Fibroblast of pulmonary artery (primary cell): Measurements from ENCODE around the gene CELSR1.

Experiments
- DNase-seq: peaks from one replicate; pipeline ENCODE4 v3.0.0-alpha.2; 2010; ENCODE audit warnings: low read depth
- H3K4me3 ChIP-seq: replicated peaks from 2 replicates; pipeline ENCODE4 v1.5.1; 2011; ENCODE audit warnings: low read depth, mild to moderate bottlenecking, control low read depth, low read length, moderate library complexity
- TF ChIP-seq, protein P1 (sequence below): IDR thresholded peaks from 2 replicates; pipeline ENCODE4 v1.5.1; 2011; ENCODE audit warnings: mild to moderate bottlenecking, control low read depth, low read length, inconsistent platforms; ENCODE audit errors: missing control alignments

CELSR1 gene

DNA sequence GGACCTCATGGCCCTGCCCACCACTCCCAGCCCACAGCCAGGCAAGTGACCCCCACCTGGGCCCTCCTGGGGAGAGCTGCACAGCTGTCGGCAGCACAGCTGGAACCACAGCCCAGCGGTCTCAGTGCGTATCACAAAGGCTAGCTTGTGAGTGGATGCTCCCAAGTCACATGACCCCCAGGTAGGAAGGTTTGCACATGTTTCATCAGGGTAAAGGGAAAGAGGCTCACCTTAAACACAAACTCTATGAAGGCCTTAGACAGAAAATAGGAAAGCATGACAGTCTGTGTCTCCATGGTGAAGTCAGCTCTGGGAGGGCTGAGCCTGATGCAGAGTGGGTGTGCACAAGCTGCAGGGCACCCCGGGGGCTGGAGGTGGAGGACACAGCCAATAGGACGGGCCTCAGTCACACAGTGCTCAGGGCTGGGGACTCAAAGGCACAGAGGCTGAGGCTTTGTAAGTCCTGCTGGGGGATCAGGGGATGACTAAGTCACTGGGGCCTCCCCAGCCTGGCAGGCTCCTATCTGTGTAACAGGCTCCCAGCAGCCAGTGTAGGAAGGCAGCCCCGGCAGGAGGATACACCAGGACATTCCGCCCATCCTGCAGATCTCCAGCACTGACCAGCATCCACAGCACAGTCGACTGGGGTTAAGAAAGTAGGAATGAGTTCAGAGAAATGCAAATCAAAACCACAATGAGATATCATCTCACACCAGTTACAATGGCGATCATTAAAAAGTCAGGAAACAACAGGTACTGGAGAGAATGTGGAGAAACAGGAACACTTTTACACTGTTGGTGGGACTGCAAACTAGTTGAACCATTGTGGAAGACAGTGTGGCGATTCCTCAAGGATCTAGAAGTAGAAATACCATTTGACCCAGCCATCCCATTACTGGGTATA, 22.0 kb downstream of the CELSR1 start:
- H3K4me3 ChIP-seq: no peak overlapping the region
- peak; percentile 19 for DNase-seq
- TF ChIP-seq, protein P1, sequence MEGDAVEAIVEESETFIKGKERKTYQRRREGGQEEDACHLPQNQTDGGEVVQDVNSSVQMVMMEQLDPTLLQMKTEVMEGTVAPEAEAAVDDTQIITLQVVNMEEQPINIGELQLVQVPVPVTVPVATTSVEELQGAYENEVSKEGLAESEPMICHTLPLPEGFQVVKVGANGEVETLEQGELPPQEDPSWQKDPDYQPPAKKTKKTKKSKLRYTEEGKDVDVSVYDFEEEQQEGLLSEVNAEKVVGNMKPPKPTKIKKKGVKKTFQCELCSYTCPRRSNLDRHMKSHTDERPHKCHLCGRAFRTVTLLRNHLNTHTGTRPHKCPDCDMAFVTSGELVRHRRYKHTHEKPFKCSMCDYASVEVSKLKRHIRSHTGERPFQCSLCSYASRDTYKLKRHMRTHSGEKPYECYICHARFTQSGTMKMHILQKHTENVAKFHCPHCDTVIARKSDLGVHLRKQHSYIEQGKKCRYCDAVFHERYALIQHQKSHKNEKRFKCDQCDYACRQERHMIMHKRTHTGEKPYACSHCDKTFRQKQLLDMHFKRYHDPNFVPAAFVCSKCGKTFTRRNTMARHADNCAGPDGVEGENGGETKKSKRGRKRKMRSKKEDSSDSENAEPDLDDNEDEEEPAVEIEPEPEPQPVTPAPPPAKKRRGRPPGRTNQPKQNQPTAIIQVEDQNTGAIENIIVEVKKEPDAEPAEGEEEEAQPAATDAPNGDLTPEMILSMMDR: no peak

DNA sequence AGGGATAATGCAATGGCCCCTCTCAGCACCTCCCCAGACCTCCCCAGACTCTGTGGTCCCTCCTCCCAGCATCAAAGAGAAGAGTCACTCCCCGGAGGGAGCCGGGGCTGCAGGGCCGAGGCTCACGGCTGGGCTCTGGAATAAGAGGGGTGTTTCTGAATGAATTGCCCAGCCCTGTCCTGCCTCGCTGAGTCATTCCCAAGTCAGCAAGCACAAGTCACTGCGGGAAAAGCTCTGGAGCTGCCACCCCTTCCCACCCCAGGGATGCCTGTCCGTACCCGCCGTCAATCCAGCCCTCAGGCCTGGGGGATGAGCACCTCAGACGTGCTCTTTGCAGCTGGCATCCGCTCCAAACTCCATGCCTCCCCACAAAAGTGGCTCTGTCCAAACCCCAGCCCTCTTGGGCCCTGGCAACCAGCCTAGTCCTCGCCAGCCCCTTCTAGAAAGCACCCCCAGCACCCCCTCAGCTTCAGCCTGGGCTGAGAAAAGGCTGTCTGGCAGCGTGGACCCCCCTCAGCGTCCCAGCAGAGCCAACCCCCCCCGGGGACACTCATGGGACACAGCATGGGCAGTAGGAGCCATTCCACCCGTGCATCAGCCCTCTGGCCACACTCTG, 22.7 kb downstream of the CELSR1 start:
- TF ChIP-seq, protein P1: no peak
- H3K4me3 ChIP-seq: no peak overlapping the region
- DNase-seq: peak; percentile 30

DNA sequence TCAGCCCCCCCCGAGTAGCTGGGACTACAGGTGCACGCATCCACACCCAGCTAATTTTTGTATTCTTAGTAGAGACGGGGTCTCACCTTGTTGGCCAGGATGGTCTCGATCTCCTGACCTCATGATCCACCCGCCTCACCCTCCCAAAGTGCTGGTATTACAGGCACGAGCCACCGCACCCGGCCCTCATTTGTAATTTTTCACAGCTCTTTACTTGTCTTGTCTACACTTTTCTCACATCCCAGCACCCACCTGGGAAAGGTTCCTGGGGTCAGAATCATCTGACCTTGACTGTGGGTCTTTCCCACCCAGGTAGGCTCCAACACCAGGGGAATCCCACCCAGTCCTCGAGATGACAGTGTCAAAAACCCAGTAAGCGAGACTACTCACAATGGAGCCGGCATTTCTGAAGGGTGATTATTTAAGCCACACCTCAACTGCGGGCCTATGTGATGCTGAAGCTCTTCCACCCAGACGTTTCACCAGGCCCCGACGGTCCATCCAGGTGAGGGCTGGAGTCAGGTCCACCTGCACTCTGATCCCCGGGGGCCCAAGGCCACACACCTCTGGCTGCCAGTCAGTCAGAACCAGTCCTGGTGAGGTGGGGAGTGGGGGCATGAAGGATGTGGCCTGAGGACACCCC, 23.4 kb downstream of the CELSR1 start:
- TF ChIP-seq, protein P1: no peak
- DNase-seq: no peak
- no peak overlapping the region for H3K4me3 ChIP-seq

GRCh38 chr22:46512683-46513082, 24.7 kb downstream of the CELSR1 start:
- DNase-seq: no peak
- no peak overlapping the region for H3K4me3 ChIP-seq
- TF ChIP-seq, protein P1: no peak

- no peak overlapping the region for H3K4me3 ChIP-seq
- no peak for DNase-seq
- TF ChIP-seq, protein P1: no peak
These were observed 25.4 kb downstream of the CELSR1 start for GRCh38 chr22:46512039-46512370.

DNA sequence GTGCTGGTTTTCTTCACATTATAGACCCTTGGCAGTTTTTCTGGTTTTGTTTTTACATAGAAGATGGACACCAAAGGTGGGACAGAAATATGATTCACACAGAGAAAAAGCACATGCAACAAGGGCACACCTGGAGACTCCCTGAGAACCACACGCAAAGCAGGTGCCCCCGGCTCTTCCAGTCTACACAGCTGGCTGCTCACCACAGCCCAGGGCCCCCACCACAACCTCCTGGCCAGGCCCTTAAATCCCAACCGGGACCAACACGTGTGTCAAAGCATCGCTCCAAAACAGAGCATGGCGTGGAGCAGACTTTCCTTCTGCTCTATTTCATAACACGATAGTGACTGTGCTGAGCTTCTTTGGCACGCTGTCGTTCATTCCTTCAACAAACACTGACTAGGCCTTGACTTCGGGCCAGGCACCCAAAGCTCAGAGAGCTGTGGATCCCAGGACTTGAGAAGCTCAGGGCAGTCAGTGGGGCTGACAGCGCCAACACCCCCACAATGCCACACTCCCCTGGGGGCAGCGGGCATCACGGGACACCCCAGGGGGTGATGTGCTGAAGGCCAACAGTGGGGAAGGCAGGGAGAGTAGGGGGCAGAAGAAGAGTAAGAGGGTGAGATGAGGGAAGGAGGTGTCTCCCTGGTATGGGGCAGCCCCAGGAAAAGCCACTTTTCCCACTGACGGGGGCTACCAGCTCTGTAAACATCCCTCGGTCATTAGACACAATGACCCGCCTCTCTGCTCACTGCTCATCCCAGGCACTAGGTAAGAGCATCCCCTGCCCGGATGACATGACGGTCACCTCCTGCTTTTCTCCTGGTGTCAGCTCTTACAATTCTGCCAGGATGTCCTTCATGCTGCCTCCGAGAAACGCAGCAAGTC, 26.0 kb downstream of the CELSR1 start:
- DNase-seq: peak; percentile 13
- TF ChIP-seq, protein P1: no peak

More for the DNA sequence above, 26.0 kb downstream of the CELSR1 start:
- no peak overlapping the region for H3K4me3 ChIP-seq
